Activated naive CD8-positive, alpha-beta T cell treated with anti-CD3 and anti-CD28 coated beads, Interleukin-2, amount 50 U/mL, for 24 hours (primary cell): ENCODE results near the gene MEGF11.
"Not testable (repeated sequence)": the region's sequence is repeated elsewhere in the genome, so short reads cannot be mapped to it uniquely, and the experiment has no call there.

Source experiments
- ATAC-seq: fragments of 150-1000 bp; cut with Tn5 transposase; one replicate; pipeline ENCODE4 v1.10.0; 2021
- DNase-seq: peaks from one replicate; pipeline ENCODE4 v3.0.0; 2021
- H3K27ac Mint-ChIP-seq: one replicate; pipeline ENCODE4 v1.8.0; 2021; ENCODE audit warnings: mild to moderate bottlenecking, mixed read lengths
- H3K27me3 Mint-ChIP-seq: one replicate; pipeline ENCODE4 v1.8.0; 2021; ENCODE audit warnings: mixed read lengths
- H3K36me3 Mint-ChIP-seq: one replicate; pipeline ENCODE4 v1.8.0; 2021; ENCODE audit warnings: low read depth, mixed read lengths
- H3K4me1 Mint-ChIP-seq: one replicate; pipeline ENCODE4 v1.8.0; 2021; ENCODE audit warnings: mixed read lengths
- H3K4me3 Mint-ChIP-seq: one replicate; pipeline ENCODE4 v1.8.0; 2021; ENCODE audit warnings: mild to moderate bottlenecking, moderate library complexity, mixed read lengths
- H3K9me3 Mint-ChIP-seq: one replicate; pipeline ENCODE4 v1.8.0; 2021; ENCODE audit warnings: mixed read lengths

Gene MEGF11

GRCh38 chr15:65993762-65994161 is 259.8 kb downstream of the MEGF11 start:
- ATAC-seq (no peak), DNase-seq (no peak)
- H3K9me3 Mint-ChIP-seq: no peaks in the 10 kb centered on the region
- peaks cover 24% of the 10 kb centered on the region for H3K27me3 Mint-ChIP-seq
- H3K27ac Mint-ChIP-seq: no peak overlapping the region
- no peak overlapping the region for H3K4me3 Mint-ChIP-seq
- no peaks in the 10 kb centered on the region for H3K36me3 Mint-ChIP-seq
- no peaks in the 10 kb centered on the region for H3K4me1 Mint-ChIP-seq

GRCh38 chr15:65993236-65993635 is 260.3 kb downstream of the MEGF11 start:
- H3K36me3 Mint-ChIP-seq: no peaks in the 10 kb centered on the region
- ATAC-seq (no peak), DNase-seq (no peak)
- H3K27me3 Mint-ChIP-seq: peaks cover 24% of the 10 kb centered on the region
- no peak overlapping the region for H3K27ac Mint-ChIP-seq
- no peaks in the 10 kb centered on the region for H3K9me3 Mint-ChIP-seq
- no peaks in the 10 kb centered on the region for H3K4me1 Mint-ChIP-seq
- no peak overlapping the region for H3K4me3 Mint-ChIP-seq

- DNase-seq (no peak), ATAC-seq (no peak)
- Mint-ChIP-seq H3K27ac (no peak overlapping the region), H3K4me1 (no peaks in the 10 kb centered on the region), H3K4me3 (no peak overlapping the region), H3K27me3 (peaks cover 22% of the 10 kb centered on the region), H3K9me3 (no peaks in the 10 kb centered on the region), H3K36me3 (no peaks in the 10 kb centered on the region)
Observed at GRCh38 chr15:65991721-65992483, 261.6 kb downstream of the MEGF11 start.

GRCh38 chr15:65990298-65990981 is 263.1 kb downstream of the MEGF11 start:
- H3K36me3 Mint-ChIP-seq: no peaks in the 10 kb centered on the region
- ATAC-seq: no peak
- H3K27ac Mint-ChIP-seq: no peak overlapping the region
- no peak for DNase-seq
- H3K27me3 Mint-ChIP-seq: peaks cover 26% of the 10 kb centered on the region
- H3K9me3 Mint-ChIP-seq: no peaks in the 10 kb centered on the region
- no peak overlapping the region for H3K4me3 Mint-ChIP-seq
- H3K4me1 Mint-ChIP-seq: no peaks in the 10 kb centered on the region

GRCh38 chr15:65987100-65987499 is 266.4 kb downstream of the MEGF11 start:
- H3K27ac Mint-ChIP-seq: no peak overlapping the region
- H3K4me3 Mint-ChIP-seq: no peak overlapping the region
- DNase-seq (no peak), ATAC-seq (no peak)
- peaks cover 3% of the 10 kb centered on the region for H3K4me1 Mint-ChIP-seq
- peaks cover 34% of the 10 kb centered on the region for H3K27me3 Mint-ChIP-seq
- H3K36me3 Mint-ChIP-seq: no peaks in the 10 kb centered on the region
- no peaks in the 10 kb centered on the region for H3K9me3 Mint-ChIP-seq

GRCh38 chr15:65986416-65986815 is 267.1 kb downstream of the MEGF11 start:
- Mint-ChIP-seq H3K27ac (no peak overlapping the region), H3K27me3 (peaks cover 32% of the 10 kb centered on the region), H3K4me1 (peaks cover 3% of the 10 kb centered on the region), H3K4me3 (no peak overlapping the region), H3K36me3 (no peaks in the 10 kb centered on the region), H3K9me3 (no peaks in the 10 kb centered on the region)
- ATAC-seq (no peak), DNase-seq (no peak)

- Mint-ChIP-seq H3K4me3 (no peak overlapping the region), H3K27me3 (peaks cover 32% of the 10 kb centered on the region), H3K27ac (no peak overlapping the region), H3K9me3 (no peaks in the 10 kb centered on the region), H3K36me3 (no peaks in the 10 kb centered on the region), H3K4me1 (peaks cover 3% of the 10 kb centered on the region)
- DNase-seq: no peak
- no peak for ATAC-seq
Observed at GRCh38 chr15:65985387-65985786, 268.2 kb downstream of the MEGF11 start.

- H3K27me3 Mint-ChIP-seq: peaks cover 31% of the 10 kb centered on the region
- no peaks in the 10 kb centered on the region for H3K9me3 Mint-ChIP-seq
- H3K27ac Mint-ChIP-seq: no peak overlapping the region
- H3K4me3 Mint-ChIP-seq: peak overlapping the region; percentile 34
- DNase-seq: no peak
- peaks cover 3% of the 10 kb centered on the region for H3K4me1 Mint-ChIP-seq
- no peaks in the 10 kb centered on the region for H3K36me3 Mint-ChIP-seq
- no peak for ATAC-seq
Observed at GRCh38 chr15:65982627-65983322, 270.8 kb downstream of the MEGF11 start.

GRCh38 chr15:65981837-65982626 is 271.5 kb downstream of the MEGF11 start:
- ATAC-seq (peak; percentile 81), DNase-seq (peak; percentile 46)
- peak overlapping the region; percentile 38 for H3K4me3 Mint-ChIP-seq
- H3K4me1 Mint-ChIP-seq: peaks cover 3% of the 10 kb centered on the region
- H3K9me3 Mint-ChIP-seq: no peaks in the 10 kb centered on the region
- H3K27me3 Mint-ChIP-seq: peaks cover 31% of the 10 kb centered on the region
- H3K27ac Mint-ChIP-seq: no peak overlapping the region
- H3K36me3 Mint-ChIP-seq: no peaks in the 10 kb centered on the region

GRCh38 chr15:65980824-65981456 is 272.6 kb downstream of the MEGF11 start:
- no peak for ATAC-seq
- no peak overlapping the region for H3K4me3 Mint-ChIP-seq
- H3K27me3 Mint-ChIP-seq: peaks cover 26% of the 10 kb centered on the region
- H3K27ac Mint-ChIP-seq: no peak overlapping the region
- H3K9me3 Mint-ChIP-seq: no peaks in the 10 kb centered on the region
- DNase-seq: peak; percentile 28
- peaks cover 3% of the 10 kb centered on the region for H3K4me1 Mint-ChIP-seq
- H3K36me3 Mint-ChIP-seq: no peaks in the 10 kb centered on the region

- H3K4me3 Mint-ChIP-seq: no peak overlapping the region
- H3K36me3 Mint-ChIP-seq: no peaks in the 10 kb centered on the region
- no peak for ATAC-seq
- no peaks in the 10 kb centered on the region for H3K9me3 Mint-ChIP-seq
- H3K4me1 Mint-ChIP-seq: peaks cover 3% of the 10 kb centered on the region
- no peak overlapping the region for H3K27ac Mint-ChIP-seq
- no peak for DNase-seq
- H3K27me3 Mint-ChIP-seq: peaks cover 26% of the 10 kb centered on the region
Observed at GRCh38 chr15:65979837-65980236, 273.7 kb downstream of the MEGF11 start.

GRCh38 chr15:65979316-65979715 is 274.2 kb downstream of the MEGF11 start:
- Mint-ChIP-seq H3K27ac (no peak overlapping the region), H3K4me1 (peaks cover 3% of the 10 kb centered on the region), H3K4me3 (no peak overlapping the region), H3K9me3 (no peaks in the 10 kb centered on the region), H3K27me3 (peaks cover 26% of the 10 kb centered on the region), H3K36me3 (no peaks in the 10 kb centered on the region)
- ATAC-seq: no peak
- DNase-seq: no peak

- Mint-ChIP-seq H3K36me3 (no peaks in the 10 kb centered on the region), H3K4me3 (no peak overlapping the region)
Observed at GRCh38 chr15:65978110-65978509, 275.4 kb downstream of the MEGF11 start.

GRCh38 chr15:65976196-65976595 is 277.4 kb downstream of the MEGF11 start:
- not testable (repeated sequence) for H3K9me3 Mint-ChIP-seq, H3K27ac Mint-ChIP-seq, DNase-seq, H3K4me1 Mint-ChIP-seq, H3K4me3 Mint-ChIP-seq, H3K36me3 Mint-ChIP-seq, ATAC-seq
- peaks cover 13% of the 10 kb centered on the region for H3K27me3 Mint-ChIP-seq

More at GRCh38 chr15:65978110-65978509, 275.4 kb downstream of the MEGF11 start:
- ATAC-seq: no peak
- Mint-ChIP-seq H3K27me3 (peaks cover 22% of the 10 kb centered on the region), H3K9me3 (no peaks in the 10 kb centered on the region), H3K4me1 (peaks cover 3% of the 10 kb centered on the region), H3K27ac (no peak overlapping the region)
- DNase-seq: no peak
